OCI-LY3 (cell line): ENCODE data around the gene TNRC18.

Experiments used
- H2AFZ ChIP-seq: fragments of 200-600, 300-600 bp; shearing (Covaris generic); 2 replicates; pipeline ENCODE4 v1.6.0; 2014; ENCODE audit warnings: antibody characterized with exemption, low read depth, low read length
- H3K27ac ChIP-seq: fragments of 200-600, 300-600 bp; sonication (generic); 2 replicates; pipeline ENCODE4 v1.5.1; 2014; ENCODE audit warnings: mild to moderate bottlenecking, low read length, moderate library complexity, mixed read lengths
- H3K27me3 ChIP-seq: fragments of 200-600, 300-600 bp; sonication (generic); 2 replicates; pipeline ENCODE4 v1.6.1; 2014; ENCODE audit warnings: low read depth, low read length, mixed read lengths
- H3K36me3 ChIP-seq: fragments of 200-600, 300-600 bp; sonication (generic); replicated peaks from 2 replicates; pipeline ENCODE3; 2014; ENCODE audit warnings: low read depth, low read length, mixed read lengths
- H3K4me1 ChIP-seq: fragments of 300-600, 200-600 bp; sonication (generic); 2 replicates; pipeline ENCODE4 v1.6.1; 2014; ENCODE audit warnings: low read length, mixed read lengths
- H3K4me2 ChIP-seq: fragments of 200-600, 300-600 bp; sonication (generic); 2 replicates; pipeline ENCODE4 v1.6.1; 2014; ENCODE audit warnings: low read length, mixed read lengths
- H3K4me3 ChIP-seq: fragments of 300-600, 200-600 bp; sonication (generic); 2 replicates; pipeline ENCODE4 v1.5.1; 2014; ENCODE audit warnings: antibody characterized with exemption, mild to moderate bottlenecking, low read length, moderate library complexity
- H3K79me2 ChIP-seq: fragments of 300-600, 200-600 bp; shearing (Covaris generic); 2 replicates; pipeline ENCODE4 v1.6.1; 2014; ENCODE audit warnings: mild to moderate bottlenecking, low read length, mixed read lengths
- H3K9ac ChIP-seq: fragments of 300-600, 200-600 bp; shearing (Covaris generic); 2 replicates; pipeline ENCODE4 v1.6.0; 2014; ENCODE audit warnings: mild to moderate bottlenecking, low read length, moderate library complexity
- H3K9me3 ChIP-seq: fragments of 200-600, 300-600 bp; shearing (Covaris generic); 2 replicates; pipeline ENCODE4 v1.6.1; 2014; ENCODE audit warnings: low read length, mixed read lengths; ENCODE audit not compliant: insufficient read depth
- H4K20me1 ChIP-seq: fragments of 200-600, 300-600 bp; sonication (generic); 2 replicates; pipeline ENCODE4 v1.6.1; 2016; ENCODE audit warnings: low read length, mixed read lengths; ENCODE audit not compliant: insufficient read depth
- CTCF ChIP-seq: fragments of 200-600, 300-600 bp; sonication (generic); IDR thresholded peaks from 2 replicates; pipeline ENCODE4 v1.5.1; 2014; ENCODE audit warnings: antibody characterized with exemption, low read length, low read depth
- EZH2phosphoT487 ChIP-seq: fragments of 200-600 bp; shearing (Covaris generic); IDR thresholded peaks from 2 replicates; pipeline ENCODE4 v1.6.1; 2018; ENCODE audit warnings: antibody characterized with exemption, mixed run types, low read depth

The TNRC18 gene

GRCh38 chr7:5396542-5396941, 27.1 kb downstream of the TNRC18 start:
- H3K27ac ChIP-seq = peak overlapping the region; percentile 73
- peak overlapping the region; percentile 99 for H3K4me3 ChIP-seq
- H3K9me3 ChIP-seq = no peaks in the 10 kb centered on the region
- TF ChIP-seq EZH2phosphoT487 (no peak), CTCF (peak; percentile 52)
- H3K4me2 ChIP-seq = peak overlapping the region; percentile 84
- peaks cover 23% of the 10 kb centered on the region for H3K79me2 ChIP-seq
- peaks cover 5% of the 10 kb centered on the region for H3K4me1 ChIP-seq
- H3K27me3 ChIP-seq = no peaks in the 10 kb centered on the region
- peak overlapping the region; percentile 14; the same call in 1 of the 2 replicates for H2AFZ ChIP-seq
- H4K20me1 ChIP-seq = no peaks in the 10 kb centered on the region
- no peaks in the 10 kb centered on the region for H3K36me3 ChIP-seq
- peak overlapping the region; percentile 98 for H3K9ac ChIP-seq

- Histone ChIP-seq H3K4me3 (no peak overlapping the region), H3K36me3 (no peaks in the 10 kb centered on the region)
Measured at GRCh38 chr7:5395246-5395645, 28.4 kb downstream of the TNRC18 start.

GRCh38 chr7:5394264-5395105, 29.1 kb downstream of the TNRC18 start:
- Histone ChIP-seq H3K4me2 (no peak overlapping the region), H3K36me3 (no peaks in the 10 kb centered on the region), H3K4me1 (peaks cover 5% of the 10 kb centered on the region), H3K27ac (no peak overlapping the region), H3K4me3 (no peak overlapping the region), H3K79me2 (peaks cover 23% of the 10 kb centered on the region), H3K9ac (no peak overlapping the region), H3K9me3 (no peaks in the 10 kb centered on the region), H2AFZ (no peak overlapping the region), H4K20me1 (no peaks in the 10 kb centered on the region), H3K27me3 (no peaks in the 10 kb centered on the region)
- TF ChIP-seq CTCF = no peak
- TF ChIP-seq EZH2phosphoT487 = no peak

More at GRCh38 chr7:5395246-5395645, 28.4 kb downstream of the TNRC18 start:
- H3K79me2 ChIP-seq = peaks cover 23% of the 10 kb centered on the region
- no peaks in the 10 kb centered on the region for H3K27me3 ChIP-seq
- TF ChIP-seq CTCF (no peak), EZH2phosphoT487 (no peak)
- no peak overlapping the region for H3K4me2 ChIP-seq
- no peaks in the 10 kb centered on the region for H4K20me1 ChIP-seq
- H3K9ac ChIP-seq = no peak overlapping the region
- no peak overlapping the region for H2AFZ ChIP-seq
- H3K27ac ChIP-seq = no peak overlapping the region
- peaks cover 5% of the 10 kb centered on the region for H3K4me1 ChIP-seq
- no peaks in the 10 kb centered on the region for H3K9me3 ChIP-seq

- Histone ChIP-seq H2AFZ (no peak overlapping the region), H3K4me3 (no peak overlapping the region), H3K27me3 (no peaks in the 10 kb centered on the region), H4K20me1 (no peaks in the 10 kb centered on the region), H3K4me1 (peaks cover 5% of the 10 kb centered on the region), H3K4me2 (no peak overlapping the region), H3K79me2 (peaks cover 23% of the 10 kb centered on the region), H3K27ac (no peak overlapping the region), H3K9me3 (no peaks in the 10 kb centered on the region), H3K36me3 (no peaks in the 10 kb centered on the region), H3K9ac (no peak overlapping the region)
- no peak for TF ChIP-seq CTCF
- no peak for TF ChIP-seq EZH2phosphoT487
Measured at GRCh38 chr7:5393748-5394147, 29.9 kb downstream of the TNRC18 start.
